HG03558 (cell line): Measurements from ENCODE around the gene THUMPD3.

Source experiments
- ATAC-seq: cut with Tn5 transposase; IDR thresholded peaks from one replicate; pipeline ENCODE4 v1.9.1; 2021; ENCODE audit warnings: moderate number of reproducible peaks; ENCODE audit not compliant: unreplicated experiment; ENCODE audit errors: extremely low read depth

THUMPD3 gene

GRCh38 chr3:9362731-9363530, at the start of gene THUMPD3:
TSS of gene THUMPD3 (plus strand) at chr3:9363054. CDS start at chr3:9365069, 2,015 bp downstream.
- ATAC-seq = peak; percentile 94

GRCh38 chr3:9314796-9315195, 48.1 kb upstream of the THUMPD3 start:
- no peak for ATAC-seq

GRCh38 chr3:9316881-9317361, 45.9 kb upstream of the THUMPD3 start:
- no peak for ATAC-seq

- ATAC-seq = no peak
Observed at GRCh38 chr3:9322780-9323179, 40.1 kb upstream of the THUMPD3 start.

GRCh38 chr3:9324944-9325343, 37.9 kb upstream of the THUMPD3 start:
- no peak for ATAC-seq

GRCh38 chr3:9327578-9327977, 35.3 kb upstream of the THUMPD3 start:
- no peak for ATAC-seq

GRCh38 chr3:9330166-9330703, 32.6 kb upstream of the THUMPD3 start:
- no peak for ATAC-seq

- no peak for ATAC-seq
Observed at GRCh38 chr3:9331171-9331570, 31.7 kb upstream of the THUMPD3 start.

- no peak for ATAC-seq
Observed at GRCh38 chr3:9332250-9333030, 30.4 kb upstream of the THUMPD3 start.

GRCh38 chr3:9339761-9340471, 22.9 kb upstream of the THUMPD3 start:
- ATAC-seq = no peak

GRCh38 chr3:9340472-9340902, 22.4 kb upstream of the THUMPD3 start:
- no peak for ATAC-seq

GRCh38 chr3:9342696-9343095, 20.2 kb upstream of the THUMPD3 start:
- ATAC-seq = no peak

- no peak for ATAC-seq
Observed at GRCh38 chr3:9343115-9343514, 19.7 kb upstream of the THUMPD3 start.

GRCh38 chr3:9345041-9345440, 17.8 kb upstream of the THUMPD3 start:
- no peak for ATAC-seq

GRCh38 chr3:9346141-9346540, 16.7 kb upstream of the THUMPD3 start:
- ATAC-seq = no peak

GRCh38 chr3:9347081-9347480, 15.8 kb upstream of the THUMPD3 start:
- ATAC-seq = no peak

- no peak for ATAC-seq
Observed at GRCh38 chr3:9347887-9348286, 15.0 kb upstream of the THUMPD3 start.

- no peak for ATAC-seq
Observed at GRCh38 chr3:9349321-9350117, 13.3 kb upstream of the THUMPD3 start.

- ATAC-seq = no peak
Observed at GRCh38 chr3:9351709-9352126, 11.1 kb upstream of the THUMPD3 start.
